NT2/D1 (cell line): Measurements from ENCODE around the gene ARID4B.
"Not testable (repeated sequence)": the region's sequence is repeated elsewhere in the genome, so short reads cannot be mapped to it uniquely, and the experiment has no call there.

Experiments used
- DNase-seq: peaks from one replicate; pipeline ENCODE4 v3.0.0-alpha.2; 2011; ENCODE audit warnings: low read depth, low spot score
- H3K27me3 ChIP-seq: 2 replicates; pipeline ENCODE4 v1.6.0; 2011; ENCODE audit warnings: mild to moderate bottlenecking; ENCODE audit not compliant: insufficient read length, insufficient read depth
- H3K36me3 ChIP-seq: 2 replicates; pipeline ENCODE4 v1.6.1; 2011; ENCODE audit warnings: mild to moderate bottlenecking, low read length, mixed read lengths; ENCODE audit not compliant: insufficient read depth, insufficient read length
- H3K4me1 ChIP-seq: 2 replicates; pipeline ENCODE4 v1.5.1; 2011; ENCODE audit not compliant: insufficient read depth, insufficient read length
- H3K4me3 ChIP-seq: 2 replicates; pipeline ENCODE4 v1.5.1; 2011; ENCODE audit warnings: low read depth; ENCODE audit not compliant: insufficient read length
- H3K9ac ChIP-seq: 2 replicates; pipeline ENCODE4 v1.6.0; 2011; ENCODE audit warnings: low read depth; ENCODE audit not compliant: insufficient read length
- H3K9me3 ChIP-seq: 2 replicates; pipeline ENCODE4 v1.5.1; 2011; ENCODE audit warnings: mild to moderate bottlenecking, low read length; ENCODE audit not compliant: insufficient read depth
- SUZ12 ChIP-seq: IDR thresholded peaks from 2 replicates; pipeline ENCODE4 v1.6.1; 2011; ENCODE audit not compliant: insufficient read length, insufficient read depth; ENCODE audit errors: extremely low read depth
- YY1 ChIP-seq: IDR thresholded peaks from 2 replicates; pipeline ENCODE4 v1.6.1; 2011; ENCODE audit not compliant: insufficient read length, insufficient read depth
- ZNF274 ChIP-seq: IDR thresholded peaks from 2 replicates; pipeline ENCODE4 v1.6.1; 2011; ENCODE audit warnings: mild to moderate bottlenecking, low read depth, low read length

The ARID4B gene

DNA sequence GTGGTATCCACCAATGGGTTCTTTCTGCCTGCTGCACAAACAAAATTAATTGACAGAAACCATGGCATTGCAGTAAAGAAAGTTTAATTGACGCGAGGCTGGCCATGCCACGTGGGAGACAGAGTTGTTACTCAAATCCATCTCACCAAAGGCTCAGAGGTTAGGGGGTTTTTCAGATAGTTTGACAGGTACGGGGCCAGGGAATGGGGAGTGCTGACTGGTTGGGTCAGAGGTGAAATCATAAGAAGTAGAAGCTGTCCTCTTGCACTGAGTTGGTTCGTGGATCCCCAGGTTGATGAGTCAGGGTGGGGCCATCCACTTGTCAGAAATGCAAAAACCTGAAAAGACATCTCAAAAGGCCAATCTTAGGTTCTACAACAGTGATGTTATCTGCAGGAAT lies 38.3 kb upstream of the ARID4B start:
- no peak overlapping the region for H3K4me3 ChIP-seq
- H3K9ac ChIP-seq: no peak overlapping the region
- TF ChIP-seq ZNF274 (no peak), YY1 (no peak), SUZ12 (no peak)
- no peaks in the 10 kb centered on the region for H3K4me1 ChIP-seq
- H3K36me3 ChIP-seq: peaks cover 8% of the 10 kb centered on the region
- no peak for DNase-seq
- no peaks in the 10 kb centered on the region for H3K27me3 ChIP-seq
- no peaks in the 10 kb centered on the region for H3K9me3 ChIP-seq

DNA sequence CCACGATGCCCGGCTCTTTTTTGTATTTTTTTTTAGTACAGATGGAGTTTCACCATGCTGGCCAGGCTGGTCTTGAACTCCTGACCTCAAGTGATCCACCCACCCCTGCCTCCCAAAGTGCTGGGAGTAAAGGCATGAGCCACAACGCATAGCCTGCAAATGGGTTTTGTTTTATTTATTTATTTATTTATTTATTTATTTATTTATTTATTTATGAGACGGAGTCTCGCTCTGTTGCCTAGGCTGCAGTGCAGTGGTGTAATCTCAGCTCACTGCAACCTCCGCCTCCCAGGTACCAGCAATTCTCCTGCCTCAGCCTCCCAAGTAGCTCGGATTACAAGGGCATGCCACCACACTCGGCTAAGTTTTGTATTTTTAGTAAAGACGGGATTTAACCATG lies 36.2 kb upstream of the ARID4B start:
- not testable (repeated sequence) for H3K27me3 ChIP-seq, H3K9me3 ChIP-seq, H3K36me3 ChIP-seq, H3K4me1 ChIP-seq, H3K9ac ChIP-seq, DNase-seq, H3K4me3 ChIP-seq

DNA sequence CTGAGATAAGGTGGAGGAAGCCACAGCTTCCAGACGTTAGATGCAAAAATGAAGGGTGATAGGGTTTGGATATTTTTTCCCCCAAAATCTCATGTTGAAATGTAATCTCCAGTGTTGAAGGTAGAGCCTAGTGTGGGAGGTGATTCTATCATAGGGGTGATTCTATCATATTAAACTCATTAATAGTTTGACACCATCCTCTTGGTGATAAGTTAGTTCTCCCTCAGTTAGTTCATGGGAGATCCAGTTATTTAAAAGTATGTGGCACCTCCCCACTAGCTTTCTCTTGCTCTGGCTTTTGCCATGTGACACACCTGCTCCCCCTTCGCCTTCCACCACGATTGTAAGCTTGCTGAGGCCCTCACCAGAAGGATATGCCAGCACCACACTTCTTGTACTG lies 30.9 kb upstream of the ARID4B start:
- Histone ChIP-seq H3K9ac (no peak overlapping the region), H3K9me3 (no peaks in the 10 kb centered on the region), H3K4me1 (peaks cover 5% of the 10 kb centered on the region), H3K36me3 (no peaks in the 10 kb centered on the region), H3K4me3 (no peak overlapping the region), H3K27me3 (no peaks in the 10 kb centered on the region)
- TF ChIP-seq YY1 (no peak), ZNF274 (no peak), SUZ12 (no peak)
- no peak for DNase-seq

DNA sequence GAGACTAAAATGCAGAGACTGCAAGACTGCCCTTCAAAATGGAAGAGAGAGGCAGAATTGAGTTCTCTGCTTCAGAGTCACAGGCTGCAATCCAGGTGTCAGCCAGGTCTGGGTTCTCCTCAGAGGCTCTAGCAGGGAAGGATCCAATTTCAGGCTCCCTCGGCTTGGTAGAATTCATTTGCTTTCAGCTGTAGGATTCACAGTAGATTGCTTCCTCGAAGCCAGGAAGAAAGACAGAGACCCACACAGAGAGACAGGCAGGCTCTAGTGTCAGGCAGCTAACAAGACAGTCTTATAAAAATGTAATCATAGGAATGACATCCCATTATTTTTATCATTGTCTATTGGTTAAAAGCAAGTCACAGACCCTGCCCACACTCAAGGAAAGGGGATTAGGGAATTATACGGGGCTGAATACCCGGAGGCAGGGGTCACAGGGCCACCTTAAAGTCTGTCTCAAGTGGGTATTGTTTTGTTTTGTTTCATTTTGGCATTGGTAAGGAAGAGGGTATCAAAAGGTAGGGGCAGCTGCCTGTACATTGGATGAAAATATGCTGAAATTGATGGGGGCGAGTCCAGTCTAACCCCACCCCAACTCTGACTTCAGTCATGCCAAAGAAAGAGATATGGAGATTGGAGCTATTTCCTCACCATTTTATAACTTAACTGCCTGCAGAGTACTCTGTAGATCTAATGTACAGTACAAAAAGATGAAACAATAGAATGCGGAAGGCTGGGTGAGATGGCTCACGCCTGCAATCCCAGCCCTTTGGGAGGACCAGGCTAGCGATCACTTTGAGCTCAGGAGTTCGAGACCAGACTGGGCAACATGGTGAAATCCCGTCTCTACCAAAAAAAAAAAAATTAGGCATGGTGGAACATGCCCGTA lies 29.8 kb upstream of the ARID4B start:
- H3K36me3 ChIP-seq: no peaks in the 10 kb centered on the region
- no peaks in the 10 kb centered on the region for H3K27me3 ChIP-seq
- TF ChIP-seq SUZ12: no peak
- no peak for TF ChIP-seq ZNF274
- TF ChIP-seq YY1: no peak
- H3K4me3 ChIP-seq: no peak overlapping the region
- peak; percentile 18 for DNase-seq
- peak overlapping the region; percentile 63 for H3K9ac ChIP-seq
- no peaks in the 10 kb centered on the region for H3K9me3 ChIP-seq
- H3K4me1 ChIP-seq: peaks cover 5% of the 10 kb centered on the region

DNA sequence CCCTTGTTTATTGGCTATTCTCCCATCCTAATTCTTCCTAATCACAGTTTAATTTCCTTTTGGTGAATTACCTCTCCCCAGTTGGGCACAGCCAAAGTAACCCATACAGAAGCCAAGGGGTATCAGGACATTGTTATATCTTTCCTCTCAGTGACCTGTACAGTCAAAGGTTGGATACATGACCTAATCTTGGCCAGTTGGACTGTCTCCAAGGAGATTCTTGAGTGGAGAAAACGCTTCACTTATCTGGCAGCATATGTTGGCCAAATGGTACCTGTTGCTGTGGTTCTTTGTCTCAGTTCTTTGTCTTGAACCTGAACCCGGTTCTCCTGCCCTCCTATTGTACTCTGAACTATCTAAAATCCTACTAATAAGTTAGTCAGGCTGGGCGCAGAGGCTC lies 23.9 kb upstream of the ARID4B start:
- TF ChIP-seq SUZ12: no peak
- TF ChIP-seq YY1: no peak
- TF ChIP-seq ZNF274: no peak
- H3K4me3 ChIP-seq: no peak overlapping the region
- no peak for DNase-seq
- H3K27me3 ChIP-seq: no peaks in the 10 kb centered on the region
- no peaks in the 10 kb centered on the region for H3K4me1 ChIP-seq
- H3K9me3 ChIP-seq: no peaks in the 10 kb centered on the region
- no peaks in the 10 kb centered on the region for H3K36me3 ChIP-seq
- no peak overlapping the region for H3K9ac ChIP-seq

DNA sequence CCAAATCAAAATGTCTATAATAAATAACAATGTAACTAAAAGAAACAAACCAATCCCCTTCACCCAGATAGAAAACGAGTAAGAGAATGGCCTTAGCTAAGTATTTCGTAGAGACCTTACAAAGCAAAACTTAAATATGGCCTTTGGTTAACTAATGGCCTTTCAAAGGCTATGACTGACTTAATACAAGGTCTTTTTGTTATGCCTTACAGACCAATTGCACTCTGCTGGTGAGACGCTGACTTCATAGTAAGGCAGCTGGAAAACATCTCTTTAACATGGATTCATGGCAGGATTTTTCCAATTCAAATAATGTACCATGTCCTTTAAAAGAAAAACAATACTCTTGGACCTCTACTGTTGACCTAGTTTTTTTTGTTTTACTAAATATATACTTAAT lies 23.5 kb upstream of the ARID4B start:
- no peak for TF ChIP-seq SUZ12
- no peak for TF ChIP-seq ZNF274
- no peak for TF ChIP-seq YY1
- DNase-seq: no peak
- Histone ChIP-seq H3K9ac (no peak overlapping the region), H3K4me3 (no peak overlapping the region), H3K36me3 (no peaks in the 10 kb centered on the region), H3K27me3 (no peaks in the 10 kb centered on the region), H3K4me1 (no peaks in the 10 kb centered on the region), H3K9me3 (no peaks in the 10 kb centered on the region)

DNA sequence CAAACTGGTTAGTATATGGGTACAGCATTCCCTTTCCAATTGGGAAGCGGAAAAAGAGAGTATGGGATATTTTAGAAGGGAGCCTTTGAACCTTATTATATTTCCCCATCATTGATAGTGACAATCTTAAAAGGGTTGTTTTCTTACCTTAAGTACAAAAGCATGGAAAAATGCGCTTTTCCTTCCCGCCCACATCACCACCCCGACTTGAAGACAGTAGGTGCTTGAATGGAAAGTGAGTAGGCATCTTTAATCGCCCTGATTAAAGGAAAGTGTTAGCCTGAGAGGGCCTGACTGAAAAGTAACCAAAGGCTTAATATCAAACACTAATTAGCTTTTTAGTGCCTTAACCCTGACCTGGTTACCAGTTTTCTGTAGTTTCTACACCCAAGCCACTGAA lies 15.7 kb upstream of the ARID4B start:
- Histone ChIP-seq H3K36me3 (peaks cover 11% of the 10 kb centered on the region), H3K9ac (no peak overlapping the region), H3K4me3 (no peak overlapping the region), H3K27me3 (no peaks in the 10 kb centered on the region), H3K9me3 (no peaks in the 10 kb centered on the region), H3K4me1 (no peaks in the 10 kb centered on the region)
- TF ChIP-seq ZNF274 (no peak), SUZ12 (no peak)
- DNase-seq: no peak

DNA sequence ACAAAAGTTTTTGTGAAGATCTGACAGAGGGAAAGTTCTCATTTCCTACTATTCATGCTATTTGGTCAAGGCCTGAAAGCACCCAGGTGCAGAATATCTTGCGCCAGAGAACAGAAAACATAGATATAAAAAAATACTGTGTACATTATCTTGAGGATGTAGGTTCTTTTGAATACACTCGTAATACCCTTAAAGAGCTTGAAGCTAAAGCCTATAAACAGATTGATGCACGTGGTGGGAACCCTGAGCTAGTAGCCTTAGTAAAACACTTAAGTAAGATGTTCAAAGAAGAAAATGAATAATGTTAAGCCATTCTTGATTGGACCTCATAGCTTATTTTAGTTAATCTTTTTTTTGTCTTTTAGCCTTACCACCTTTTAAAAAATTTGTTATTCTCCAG lies 14.5 kb upstream of the ARID4B start:
- H3K9ac ChIP-seq: no peak overlapping the region
- TF ChIP-seq SUZ12: no peak
- no peak for TF ChIP-seq YY1
- no peak overlapping the region for H3K4me3 ChIP-seq
- H3K9me3 ChIP-seq: no peaks in the 10 kb centered on the region
- peaks cover 15% of the 10 kb centered on the region for H3K36me3 ChIP-seq
- no peaks in the 10 kb centered on the region for H3K27me3 ChIP-seq
- DNase-seq: no peak
- H3K4me1 ChIP-seq: no peaks in the 10 kb centered on the region
